Retinal pigment epithelial cell (primary cell): ENCODE measurements around the gene GPER1.
"Not testable (repeated sequence)": the region's sequence is repeated elsewhere in the genome, so short reads cannot be mapped to it uniquely, and the experiment has no call there.

Source experiments
- DNase-seq: peaks from one replicate; pipeline ENCODE4 v3.0.0-alpha.2; 2010; ENCODE audit warnings: low read depth
- H3K4me3 ChIP-seq: 2 replicates; pipeline ENCODE4 v1.5.1; 2011; ENCODE audit warnings: mild to moderate bottlenecking, low read length, control low read depth, moderate library complexity
- CTCF ChIP-seq: conservative IDR thresholded peaks from 2 replicates; pipeline ENCODE4 v1.5.1; 2011; ENCODE audit warnings: low read depth, low read length, control low read depth, inconsistent platforms

Gene GPER1

GRCh38 chr7:1141651-1142050 lies 53.7 kb downstream of the GPER1 start:
- TF ChIP-seq CTCF = no peak

GRCh38 chr7:1142051-1142635 lies 54.2 kb downstream of the GPER1 start:
- no peak for DNase-seq
- no peak for TF ChIP-seq CTCF
- H3K4me3 ChIP-seq = no peak overlapping the region

More at GRCh38 chr7:1141651-1142050, 53.7 kb downstream of the GPER1 start:
- DNase-seq = no peak
- no peak overlapping the region for H3K4me3 ChIP-seq

GRCh38 chr7:1143031-1143430 lies 55.1 kb downstream of the GPER1 start:
- H3K4me3 ChIP-seq, DNase-seq: not testable (repeated sequence)
